Activated effector memory CD4-positive, alpha-beta T cell treated with Interleukin-2 at 50 U/mL for 16 hours (primary cell): ENCODE results near the gene JAZF1.

Experiments used
- DNase-seq: peaks from one replicate; pipeline ENCODE4 v3.0.0-alpha.2; 2020

JAZF1 gene

DNA sequence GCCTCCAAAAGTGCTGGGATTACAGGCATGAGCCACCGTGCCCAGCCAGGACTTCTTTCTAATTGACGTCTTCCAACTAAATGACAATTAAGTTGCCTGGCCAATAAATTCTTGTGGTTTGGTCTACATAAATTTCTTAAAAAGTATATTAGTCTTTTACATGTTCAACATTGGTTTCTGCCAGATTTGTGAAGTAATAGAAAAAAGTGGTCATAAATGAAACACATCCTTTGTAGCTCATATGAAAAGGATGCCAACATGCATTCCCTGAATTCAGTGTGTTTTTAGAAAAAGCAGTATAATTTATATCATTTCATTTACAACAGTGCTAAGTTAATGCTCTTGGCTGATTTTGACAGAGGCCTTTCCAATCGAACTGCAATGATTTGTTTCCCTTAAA lies 225.6 kb downstream of the JAZF1 start:
- no peak for DNase-seq

DNA sequence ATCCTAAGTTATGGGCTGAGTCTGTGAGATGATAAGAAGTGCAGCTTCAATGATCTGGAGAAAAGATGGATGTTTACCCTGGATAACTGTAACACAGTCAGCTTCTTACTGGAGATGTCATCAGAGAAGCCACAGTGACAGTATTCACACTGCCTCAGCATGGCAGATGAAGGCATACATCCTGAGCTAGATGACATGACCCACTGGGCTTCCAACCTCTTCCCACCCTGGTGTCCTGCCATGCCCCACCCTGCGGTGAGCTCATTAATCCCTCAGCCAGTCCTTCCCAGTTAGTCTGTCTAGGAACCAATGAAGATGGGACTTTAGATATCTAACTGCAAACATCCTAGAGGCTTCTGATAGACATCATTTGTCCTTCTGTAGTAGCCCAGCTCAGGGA lies 226.8 kb downstream of the JAZF1 start:
- no peak for DNase-seq

DNA sequence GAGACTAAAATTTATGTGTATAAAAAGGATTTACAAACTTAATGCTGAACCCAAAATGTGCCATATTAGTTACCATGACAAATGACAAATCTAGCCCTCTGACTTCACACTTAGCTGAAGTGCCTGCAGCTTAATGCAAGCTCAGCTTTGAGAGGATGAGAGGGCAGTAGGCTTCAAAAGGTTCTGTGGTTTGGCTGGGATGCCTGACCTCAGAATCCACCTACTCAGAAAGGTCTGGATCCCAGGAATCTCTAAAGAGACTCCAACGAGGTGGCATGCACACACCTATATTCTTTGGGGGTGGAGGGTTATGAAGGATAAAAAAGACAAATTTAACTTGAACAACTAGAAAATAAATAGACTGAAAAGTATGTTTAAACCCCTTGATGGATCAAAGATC lies 227.2 kb downstream of the JAZF1 start:
- DNase-seq = no peak

DNA sequence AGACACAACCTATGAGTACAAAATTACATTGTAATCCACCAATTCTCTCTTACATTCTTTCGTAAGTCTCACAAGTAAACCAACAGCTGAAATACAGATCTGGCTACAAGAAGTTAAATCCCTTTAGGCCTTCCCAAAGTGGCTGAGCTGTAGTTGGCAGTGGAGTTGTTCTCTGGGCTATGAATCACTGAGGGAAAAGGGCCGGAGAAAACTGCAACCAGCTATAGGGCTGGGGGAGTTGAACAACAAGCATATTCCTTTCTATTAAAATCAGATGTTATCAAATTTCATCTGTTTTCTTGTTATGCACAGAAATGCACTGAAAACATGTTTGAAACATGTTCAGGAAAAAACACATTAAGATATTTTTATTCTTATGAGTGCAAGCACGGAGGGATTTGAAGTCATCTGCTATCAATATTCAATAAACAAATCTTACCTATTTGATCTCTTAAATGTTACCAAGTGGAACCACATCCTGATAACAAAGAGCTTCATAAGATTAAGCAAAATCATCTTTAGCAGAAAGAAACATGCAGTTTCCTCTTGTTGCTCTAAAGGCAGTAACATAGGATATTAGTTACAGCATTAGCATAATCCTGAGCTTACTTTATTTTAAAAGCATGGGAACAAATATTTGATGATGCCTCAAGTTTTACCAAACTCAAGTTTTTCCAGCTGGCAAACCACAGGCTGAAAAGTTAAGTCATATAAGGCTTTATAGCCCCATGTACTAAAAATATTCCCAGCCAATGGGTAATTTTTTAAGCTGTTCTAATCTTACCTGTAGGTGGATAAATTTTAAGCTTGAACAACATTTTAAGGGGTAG lies 227.9 kb downstream of the JAZF1 start:
- DNase-seq = no peak

DNA sequence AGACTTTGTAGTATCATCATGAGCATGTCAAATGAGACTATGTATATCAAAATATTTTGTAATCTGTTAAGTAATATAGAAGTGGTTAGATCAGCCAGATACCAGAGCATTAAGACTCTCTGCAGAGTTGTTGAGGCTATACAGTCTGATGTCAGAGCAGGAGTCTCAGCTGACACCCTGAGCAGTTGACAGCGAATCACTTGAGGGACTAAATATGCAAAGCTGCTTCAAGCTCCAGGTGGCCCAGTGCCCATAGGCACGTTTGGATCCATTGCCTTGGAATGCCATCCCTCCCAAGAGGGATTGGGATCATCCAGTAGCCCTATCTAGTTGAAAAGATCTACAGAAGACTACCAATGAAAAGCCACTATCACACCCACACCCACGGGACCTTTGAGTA lies 230.5 kb downstream of the JAZF1 start:
- no peak for DNase-seq

DNA sequence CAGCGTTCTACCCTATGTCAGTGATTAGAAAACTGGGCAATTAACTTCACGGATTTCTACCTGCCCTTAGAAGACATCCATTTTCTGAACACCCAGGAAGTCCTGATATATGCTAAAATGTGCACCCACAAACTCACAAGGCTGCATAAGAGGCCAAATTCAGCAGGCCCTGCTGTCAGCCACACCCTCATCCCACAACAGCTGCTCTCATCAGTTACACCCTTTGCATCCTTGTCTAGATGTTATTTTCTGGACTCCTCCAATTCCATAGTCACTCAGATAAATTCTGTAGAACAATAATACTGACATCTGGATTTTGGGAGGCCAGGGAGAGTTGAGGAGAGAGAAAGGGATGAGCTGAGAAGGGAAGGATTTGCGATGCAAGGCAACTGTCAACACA lies 231.7 kb downstream of the JAZF1 start:
- DNase-seq = no peak

DNA sequence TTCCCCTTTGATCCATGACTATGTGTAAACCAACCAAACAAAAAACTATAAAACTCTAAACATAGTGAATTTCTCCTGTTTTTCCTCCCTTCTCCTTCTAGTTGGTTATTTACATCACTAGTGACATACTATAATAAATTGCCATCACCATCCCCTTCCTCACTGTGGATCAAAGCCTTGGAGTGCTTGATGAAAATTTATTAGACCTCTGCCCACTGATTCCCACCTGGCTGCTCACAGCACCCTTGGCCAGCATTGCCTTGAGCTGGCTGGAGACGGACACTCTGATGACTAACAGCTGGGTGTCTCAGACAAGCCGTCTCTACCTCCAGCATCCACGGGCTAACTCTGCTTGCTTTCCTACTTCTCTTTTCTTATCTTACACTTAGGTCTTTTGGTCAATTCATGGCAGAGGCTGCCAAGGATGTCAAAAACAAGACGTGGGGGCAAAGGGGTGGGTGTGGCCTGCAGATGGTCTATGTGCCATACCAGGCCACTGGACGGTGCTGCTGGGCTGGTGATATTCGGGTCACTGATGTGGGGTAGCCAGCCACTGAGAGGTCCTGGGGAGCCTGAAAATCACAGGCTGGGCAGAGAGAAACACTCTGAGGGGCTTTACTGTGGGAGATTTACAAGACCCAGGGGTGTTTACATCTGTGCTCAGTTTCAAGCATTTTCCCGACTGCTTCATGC lies 232.9 kb downstream of the JAZF1 start:
- DNase-seq = no peak

DNA sequence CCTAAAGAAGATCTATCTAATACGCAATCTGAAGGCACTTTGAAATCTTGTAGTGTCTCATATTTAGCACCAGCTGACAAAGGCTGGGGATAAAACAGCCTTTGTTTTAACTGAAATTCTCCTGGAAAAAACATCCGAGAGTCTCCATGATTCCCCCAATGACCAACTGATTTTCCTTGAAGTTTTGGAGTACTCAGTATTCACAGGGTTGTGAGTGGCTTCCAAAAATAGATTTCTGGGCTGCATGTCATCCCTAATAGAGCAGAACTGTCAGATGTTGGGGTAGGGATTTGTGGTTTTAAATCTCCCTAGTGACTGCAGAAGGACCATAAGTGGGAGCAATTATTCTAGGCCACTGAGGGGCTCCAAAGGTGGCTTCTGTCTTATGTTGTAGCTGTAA lies 234.2 kb downstream of the JAZF1 start:
- DNase-seq = no peak

DNA sequence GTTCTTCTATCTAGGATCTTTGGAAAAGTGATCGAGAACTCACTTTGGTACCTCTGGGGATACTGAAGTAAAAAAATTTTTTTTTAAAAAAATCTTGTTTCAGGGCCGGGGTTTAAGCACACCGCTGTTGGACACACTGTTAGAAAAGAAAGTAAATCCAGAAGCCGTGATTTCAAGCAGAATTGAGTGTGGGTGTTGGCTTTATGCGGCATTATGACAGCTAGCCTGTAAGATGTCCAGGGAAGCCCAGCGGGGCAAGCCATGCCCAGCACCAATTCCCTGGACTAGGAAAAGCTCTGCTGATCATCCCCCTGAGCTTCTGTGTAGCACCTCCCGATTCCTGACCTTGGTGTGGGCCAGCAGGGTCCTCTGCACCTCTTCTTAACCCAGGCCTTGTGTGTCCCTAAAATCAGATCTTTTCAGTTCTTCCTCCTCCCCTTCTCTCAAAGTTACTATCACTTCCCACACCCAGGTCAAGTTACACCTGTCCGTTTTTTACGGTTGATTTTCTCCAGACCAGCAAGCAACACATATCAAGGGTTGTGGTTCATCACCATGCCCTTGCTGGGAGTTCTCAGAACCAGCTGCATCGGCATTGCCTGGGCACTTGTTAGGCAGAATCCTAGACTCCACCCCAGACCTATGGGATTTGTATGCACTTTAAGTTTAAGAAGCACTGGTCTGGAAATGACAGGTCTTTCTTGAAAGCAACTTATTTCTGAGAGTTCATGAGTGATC lies 235.4 kb downstream of the JAZF1 start:
- DNase-seq = no peak

DNA sequence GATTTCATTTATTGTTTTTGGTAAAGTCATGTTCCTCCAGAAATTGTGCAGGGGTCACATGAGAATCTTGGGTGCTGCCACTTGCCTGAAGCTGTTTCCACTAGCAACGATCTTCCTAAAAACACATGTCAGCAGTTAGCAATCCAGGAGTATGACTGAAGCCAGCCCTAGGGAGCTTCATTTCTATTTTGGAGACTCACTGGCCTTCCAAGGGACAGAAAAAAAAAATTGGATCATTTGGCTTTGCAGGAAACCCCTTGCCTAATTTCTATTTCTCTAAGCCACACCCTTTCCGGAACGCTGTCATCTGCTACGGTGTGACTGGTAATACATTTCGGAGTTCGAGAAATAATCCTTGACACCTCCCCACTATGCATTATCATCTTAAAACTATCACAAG lies 236.0 kb downstream of the JAZF1 start:
- no peak for DNase-seq

DNA sequence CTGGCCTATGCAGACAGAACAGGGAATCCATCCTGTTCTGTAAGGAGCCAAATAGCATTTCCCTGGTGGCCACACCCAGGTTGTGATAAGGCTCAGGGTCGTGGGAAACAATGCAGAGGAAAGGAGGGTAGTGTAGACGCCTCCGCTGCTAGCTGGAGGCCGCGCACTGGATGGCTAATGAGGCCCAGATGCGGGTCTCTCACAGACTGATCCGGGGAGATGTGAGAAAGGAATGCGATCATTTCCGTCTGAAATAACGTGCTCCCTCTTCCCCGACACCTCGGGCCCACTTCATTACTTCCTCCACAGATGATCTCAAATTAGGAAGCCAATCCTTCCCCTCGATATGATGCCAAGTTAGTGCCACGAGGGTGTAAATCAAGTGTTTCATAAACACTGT lies 237.4 kb downstream of the JAZF1 start:
- no peak for DNase-seq

DNA sequence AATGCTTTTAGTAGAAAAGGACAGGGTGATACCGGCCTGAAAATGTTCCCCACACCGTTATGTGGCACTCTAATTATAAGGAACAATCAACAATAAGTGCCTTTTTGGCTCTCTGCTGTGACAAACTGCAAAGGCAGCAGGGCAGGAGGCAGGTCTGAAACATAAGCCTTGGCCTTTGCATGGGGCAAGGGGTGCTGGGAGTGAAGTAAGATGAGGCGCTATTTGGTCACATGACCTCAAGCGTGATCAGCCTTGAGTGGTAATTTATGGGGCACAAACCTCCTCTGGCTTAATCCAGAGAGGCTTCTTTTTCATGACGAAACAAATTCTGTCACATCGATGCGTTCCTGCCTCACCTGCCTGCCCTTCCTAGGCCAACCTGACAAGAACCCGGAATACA lies 237.9 kb downstream of the JAZF1 start:
- DNase-seq = no peak

DNA sequence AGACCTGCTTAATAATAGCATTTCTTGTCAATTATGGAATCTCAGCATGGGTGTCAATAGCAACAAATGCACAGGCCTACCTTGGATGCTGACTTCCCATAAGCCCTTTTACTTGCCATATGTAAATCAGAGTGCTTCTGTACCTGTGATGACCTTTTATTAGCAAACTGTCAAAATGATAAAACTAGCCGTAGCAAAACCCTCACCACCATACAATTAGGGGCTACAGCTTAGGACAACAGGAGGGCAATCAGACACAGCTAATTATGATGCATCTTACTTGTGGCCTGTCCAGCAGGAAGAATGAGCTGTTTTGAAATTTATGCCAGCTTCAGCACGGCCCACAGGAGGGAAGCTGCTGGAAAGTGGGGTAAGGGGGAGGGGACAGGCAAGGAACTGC lies 239.1 kb downstream of the JAZF1 start:
- no peak for DNase-seq

DNA sequence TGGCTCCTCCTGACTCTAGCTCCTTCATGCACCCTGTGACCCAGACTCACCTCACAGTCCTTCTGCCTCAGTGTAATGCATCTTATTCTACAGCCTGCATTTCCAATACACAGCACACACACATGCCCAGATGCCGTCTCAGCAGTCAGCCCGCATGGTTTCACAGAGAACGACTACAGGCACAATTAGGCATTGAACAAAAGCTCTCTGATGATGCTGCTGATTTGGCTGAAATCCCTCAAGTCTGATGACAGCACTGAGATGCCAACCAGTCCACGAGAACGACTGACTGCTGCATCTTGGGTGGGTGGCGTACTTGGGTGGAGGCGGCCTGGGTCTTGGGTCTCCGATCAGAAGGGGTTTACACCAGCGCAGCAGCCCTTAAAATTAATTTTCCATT lies 240.3 kb downstream of the JAZF1 start:
- DNase-seq = no peak

DNA sequence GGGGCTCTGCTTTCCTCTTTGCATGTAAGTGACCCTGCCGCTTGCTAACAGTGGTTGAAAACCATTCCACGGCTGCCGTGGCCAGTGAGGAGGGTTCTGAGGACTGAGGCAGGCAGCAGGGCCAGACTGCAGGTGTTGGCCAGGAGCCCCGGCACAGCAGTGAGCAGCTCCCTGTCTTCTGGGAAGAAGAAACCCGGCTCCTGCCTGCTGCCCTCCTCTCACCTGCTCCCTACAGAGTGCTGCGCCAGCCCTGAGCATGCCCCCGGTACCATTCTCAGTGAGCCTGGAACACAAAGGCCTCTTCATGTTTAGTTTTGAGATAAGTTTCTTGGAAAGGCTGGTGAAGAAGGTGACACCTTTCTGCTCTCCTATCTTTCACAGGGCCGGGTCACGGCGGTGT lies 240.7 kb downstream of the JAZF1 start:
- DNase-seq = no peak

DNA sequence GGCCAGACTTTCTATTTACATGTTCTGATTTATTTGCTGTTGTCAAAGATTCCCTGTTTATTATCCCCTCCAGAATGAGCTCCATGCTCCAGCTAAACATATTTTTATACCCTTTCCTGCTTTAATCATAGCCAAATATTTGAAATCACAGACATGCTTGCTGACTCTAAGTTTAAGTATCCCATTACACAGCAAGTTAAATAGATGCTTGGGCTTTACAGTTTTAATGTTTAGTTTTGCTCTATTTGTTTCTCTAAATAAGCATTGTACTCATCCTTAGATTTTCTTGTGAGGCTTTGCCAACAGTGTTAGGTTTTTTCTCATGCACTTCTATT lies 243.9 kb downstream of the JAZF1 start:
- no peak for DNase-seq

DNA sequence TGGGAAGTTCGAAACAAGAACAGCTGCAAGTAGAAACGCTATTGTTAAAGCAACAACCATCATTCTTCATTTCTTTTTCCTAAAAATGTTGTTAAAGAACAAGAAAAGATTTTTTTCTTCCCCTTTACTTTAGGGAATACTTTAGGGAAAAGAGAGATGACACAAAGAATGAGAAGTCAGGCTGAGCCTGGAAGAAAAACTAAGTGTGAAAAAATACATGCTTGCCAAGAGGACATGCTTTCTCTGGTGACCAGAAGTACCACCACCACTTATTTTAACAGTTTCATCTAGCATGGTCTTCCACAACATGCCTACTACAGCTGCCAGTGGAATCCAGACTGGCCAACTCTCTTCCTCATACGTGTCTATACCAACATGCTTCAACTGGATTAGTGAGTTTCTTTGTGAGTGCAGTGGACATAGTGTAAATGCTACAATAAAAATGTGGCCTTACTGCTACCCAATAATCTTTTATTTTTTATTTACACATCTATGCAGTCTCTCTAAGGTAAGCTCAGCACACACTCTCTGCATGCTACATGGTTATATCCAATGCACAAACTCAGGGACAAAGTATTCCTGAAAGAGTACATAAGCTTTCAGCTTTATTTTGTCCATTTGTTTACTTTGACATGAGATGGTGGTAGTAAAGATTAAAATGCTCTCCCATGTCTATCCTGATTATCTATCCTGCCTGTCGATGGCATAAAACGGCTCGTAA lies 244.4 kb downstream of the JAZF1 start:
- DNase-seq = no peak

DNA sequence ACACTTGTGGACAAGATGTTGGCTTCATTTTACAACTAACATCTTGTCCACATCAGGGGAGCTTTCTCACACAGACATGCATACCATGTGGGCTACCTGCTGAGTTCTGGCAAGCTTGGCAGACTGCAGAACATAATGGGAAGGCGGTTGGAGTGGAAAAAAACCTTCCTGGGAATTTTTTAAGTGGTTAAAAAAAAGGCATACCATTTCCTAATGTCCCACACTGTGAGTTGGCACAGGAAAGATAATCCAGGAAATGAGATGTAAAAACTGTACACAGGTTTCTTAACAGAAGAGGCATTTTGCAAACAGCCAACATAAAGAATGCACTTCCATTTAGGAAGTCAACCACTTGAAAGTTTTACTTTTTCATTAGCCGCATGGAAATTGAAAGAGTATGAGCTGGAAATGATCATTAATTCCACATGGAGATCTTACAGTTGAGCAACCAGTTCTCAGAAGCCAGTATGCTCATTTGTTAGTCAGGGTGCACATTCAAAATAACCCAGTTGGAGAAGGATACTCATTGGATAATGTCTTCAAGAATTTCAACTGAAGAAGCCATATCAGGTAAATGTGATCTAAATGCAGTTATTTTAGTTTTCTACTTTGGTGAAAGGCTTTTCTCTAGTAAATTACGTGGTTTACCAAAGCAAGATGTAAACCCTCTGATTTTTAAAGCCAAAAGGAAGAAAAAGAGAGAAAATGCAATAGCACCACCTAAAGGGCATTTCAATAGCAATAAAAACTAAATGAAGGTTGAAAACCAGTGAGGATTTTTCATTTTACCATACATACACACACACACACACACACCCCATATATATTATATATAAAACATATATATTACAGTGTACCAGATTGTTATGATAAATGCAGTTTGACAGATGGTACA lies 246.7 kb downstream of the JAZF1 start:
- no peak for DNase-seq

DNA sequence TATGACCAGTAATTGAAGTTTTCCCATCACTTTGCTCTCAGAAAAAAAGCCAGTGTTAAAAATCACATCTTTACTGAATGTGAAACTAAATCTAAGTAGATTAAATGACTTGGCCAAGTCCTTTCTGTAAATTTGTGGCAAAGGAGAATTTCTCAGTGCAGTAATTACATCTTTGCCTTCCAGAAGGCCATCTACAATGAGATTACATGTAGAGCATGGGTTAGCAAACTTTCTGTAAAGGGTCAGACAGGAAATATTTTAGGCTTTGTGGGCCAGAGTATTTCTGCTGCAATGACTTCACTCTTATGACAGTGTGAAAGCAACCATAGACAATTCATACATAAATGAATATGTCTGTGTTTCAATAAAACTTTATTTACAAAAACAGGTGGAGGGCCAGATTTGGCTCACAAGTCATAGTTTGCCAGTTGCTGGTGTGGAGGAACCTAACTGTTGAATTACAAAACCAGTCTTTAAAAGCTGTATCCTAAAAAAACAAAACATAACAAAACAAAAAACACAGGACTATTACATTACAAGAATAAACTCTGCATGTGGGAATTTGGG lies 249.6 kb downstream of the JAZF1 start:
- DNase-seq = no peak

DNA sequence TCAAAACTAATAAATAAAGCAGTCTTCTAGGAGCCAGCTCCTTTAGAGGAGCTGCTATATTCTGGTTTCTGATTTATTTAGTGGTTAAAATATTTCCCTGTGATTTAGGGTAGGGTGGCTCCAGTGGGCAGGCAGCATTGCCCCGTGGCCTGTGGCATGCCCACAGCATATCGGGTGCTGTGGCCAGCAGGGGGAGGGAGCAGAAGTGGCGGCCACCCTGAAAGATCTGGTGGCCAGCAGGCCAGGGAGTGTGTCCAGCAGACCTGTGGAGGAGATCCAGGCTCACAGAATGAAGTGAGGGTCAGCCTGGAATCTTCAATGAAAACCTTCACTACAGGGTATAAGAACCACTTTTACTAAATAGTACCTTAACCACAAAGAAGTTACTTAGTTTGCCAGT lies 251.5 kb downstream of the JAZF1 start:
- no peak for DNase-seq

DNA sequence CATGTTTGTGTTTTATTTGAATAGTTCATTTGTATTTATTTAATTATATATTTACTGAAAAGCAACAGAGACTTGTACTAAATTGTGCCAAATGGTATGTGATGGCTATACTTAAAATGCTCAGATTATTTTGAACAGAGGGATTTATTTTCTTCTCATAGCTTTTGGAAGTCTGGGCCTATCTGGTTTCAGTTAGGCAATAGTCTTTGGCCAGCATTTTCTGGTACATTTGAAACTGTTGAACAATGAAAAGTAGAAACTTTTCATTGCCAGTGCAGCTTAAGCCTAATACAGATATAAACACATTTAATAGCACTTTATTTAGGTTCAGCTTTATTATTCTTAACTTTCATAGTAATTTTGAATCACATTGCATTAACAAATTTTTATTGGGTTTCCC lies 252.6 kb downstream of the JAZF1 start:
- no peak for DNase-seq

DNA sequence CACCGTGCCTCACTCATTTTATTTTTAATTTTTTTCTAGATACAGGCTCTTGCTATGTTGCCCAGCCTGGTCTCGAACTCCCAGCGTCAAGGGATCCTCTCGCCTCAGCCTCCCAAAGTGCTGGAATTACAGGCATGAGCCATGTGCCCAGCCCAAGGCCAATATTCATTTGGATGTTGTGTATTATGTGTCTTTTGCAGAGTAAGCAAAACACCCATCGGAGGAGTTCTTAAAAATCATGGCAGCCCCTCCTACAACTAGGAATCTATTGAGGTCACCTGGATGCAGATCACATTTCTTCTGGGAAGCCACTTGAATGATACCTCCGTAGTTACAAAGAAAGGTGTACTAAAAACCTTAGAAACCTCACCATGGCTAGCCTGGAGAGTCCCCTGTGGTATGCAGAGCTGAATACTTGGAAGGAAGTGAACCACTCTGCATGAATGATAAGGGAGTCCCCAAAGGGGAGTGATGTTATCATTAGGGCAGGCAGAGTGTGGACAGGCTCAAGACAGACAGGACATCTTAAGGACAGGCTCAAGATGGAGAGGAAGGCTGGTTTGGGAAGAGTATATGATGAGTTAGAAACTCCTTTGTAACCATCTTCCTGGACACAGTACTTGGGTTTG lies 254.9 kb downstream of the JAZF1 start:
- DNase-seq = no peak
